Activated CD4-positive, alpha-beta T cell treated with anti-CD3 and anti-CD28 coated beads, Interleukin-2, amount 10 ng/mL, durations not matched to agents 24 days and 14 days (primary cell): ENCODE measurements around the gene DIP2B. TPM values are rescaled to one million over a fixed set of nuclear protein-coding genes. Genes with fewer than 3 reads are reported as not detected.
A peak's percentile ranks its signal among the peaks of the same experiment; 100 is the strongest.

Source experiments
- DNase-seq: peaks from one replicate; pipeline ENCODE4 v3.0.0; 2022
- H3K27ac Mint-ChIP-seq: one replicate; pipeline ENCODE4 v1.8.0; 2022; ENCODE audit warnings: mild to moderate bottlenecking, mixed read lengths
- H3K27me3 Mint-ChIP-seq: one replicate; pipeline ENCODE4 v1.8.0; 2022; ENCODE audit warnings: mixed read lengths
- H3K36me3 Mint-ChIP-seq: one replicate; pipeline ENCODE4 v1.8.0; 2022; ENCODE audit warnings: low read depth, mild to moderate bottlenecking, mixed read lengths
- H3K4me1 Mint-ChIP-seq: one replicate; pipeline ENCODE4 v1.8.0; 2021; ENCODE audit warnings: mixed read lengths
- H3K4me3 Mint-ChIP-seq: one replicate; pipeline ENCODE4 v1.8.0; 2022; ENCODE audit warnings: mild to moderate bottlenecking, moderate library complexity, mixed read lengths
- H3K9me3 Mint-ChIP-seq: one replicate; pipeline ENCODE4 v1.8.0; 2021; ENCODE audit warnings: mixed read lengths
- intact Hi-C: fragments of 100-400 bp; cut with micrococcal nuclease; formaldehyde crosslinking; loops from one replicate; pipeline ENCODE4 v1.15.1; 2023
- total RNA-seq: library from RNA; stranded (reverse); gene quantifications from 2 replicates; pipeline ENCODE4 v1.2.3, GENCODE V29; 2022

Gene DIP2B
- total RNA-seq, 1 donor from 2014 or later: 29.4 TPM

- intact Hi-C loops: no loop called here
- Mint-ChIP-seq H3K27ac (no peak overlapping the region), H3K4me1 (no peaks in the 10 kb centered on the region), H3K9me3 (no peaks in the 10 kb centered on the region), H3K27me3 (no peaks in the 10 kb centered on the region), H3K4me3 (no peak overlapping the region), H3K36me3 (peaks cover 44% of the 10 kb centered on the region)
- DNase-seq: no peak
Observed at GRCh38 chr12:50706606-50707005, 201.8 kb downstream of the DIP2B start.

DNA sequence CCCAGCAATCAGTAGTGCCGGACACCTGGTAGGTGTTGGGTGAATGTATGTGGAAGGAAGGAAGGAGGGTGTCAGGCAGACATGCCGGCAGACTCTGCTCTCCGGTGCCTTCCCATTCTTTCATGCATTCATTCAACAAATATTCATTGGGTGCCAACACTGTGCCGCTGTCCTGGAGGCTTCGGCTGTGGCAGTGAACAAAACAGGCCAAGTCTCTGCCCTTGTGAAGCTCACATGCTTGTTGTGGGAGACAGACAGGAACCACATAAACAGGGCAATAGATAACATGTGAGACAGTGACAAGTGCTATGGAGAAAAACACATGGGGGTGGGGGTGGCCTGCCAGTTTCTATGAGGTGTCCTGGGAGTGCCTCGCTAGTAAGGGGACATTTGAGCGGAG, 202.6 kb downstream of the DIP2B start:
- Mint-ChIP-seq H3K4me1 (no peaks in the 10 kb centered on the region), H3K9me3 (no peaks in the 10 kb centered on the region), H3K4me3 (no peak overlapping the region), H3K36me3 (peaks cover 49% of the 10 kb centered on the region), H3K27ac (no peak overlapping the region), H3K27me3 (no peaks in the 10 kb centered on the region)
- no peak for DNase-seq
- intact Hi-C loops: no loop called here

DNA sequence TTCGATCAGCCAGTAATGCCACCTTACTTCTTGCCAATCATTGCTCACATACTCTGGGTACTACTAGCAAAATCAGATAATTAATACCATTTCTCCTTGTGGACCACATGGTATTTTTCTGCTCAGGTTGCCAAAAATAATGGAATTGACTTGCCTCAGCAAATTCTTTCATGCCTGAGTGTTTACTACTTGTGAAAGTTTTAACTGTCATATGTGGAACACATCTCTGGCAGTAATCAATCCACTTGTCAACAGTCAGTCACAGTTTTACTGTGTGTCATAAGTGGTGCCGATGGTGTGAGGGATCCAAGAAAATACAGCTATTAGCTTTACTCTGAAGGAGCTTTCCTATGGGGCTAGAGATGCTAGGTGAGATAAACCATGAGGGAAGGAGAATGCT, 203.8 kb downstream of the DIP2B start:
- intact Hi-C loops: no loop called here
- H3K4me3 Mint-ChIP-seq: no peak overlapping the region
- H3K9me3 Mint-ChIP-seq: no peaks in the 10 kb centered on the region
- no peaks in the 10 kb centered on the region for H3K4me1 Mint-ChIP-seq
- H3K27me3 Mint-ChIP-seq: no peaks in the 10 kb centered on the region
- H3K27ac Mint-ChIP-seq: no peak overlapping the region
- DNase-seq: no peak
- peaks cover 51% of the 10 kb centered on the region for H3K36me3 Mint-ChIP-seq

DNA sequence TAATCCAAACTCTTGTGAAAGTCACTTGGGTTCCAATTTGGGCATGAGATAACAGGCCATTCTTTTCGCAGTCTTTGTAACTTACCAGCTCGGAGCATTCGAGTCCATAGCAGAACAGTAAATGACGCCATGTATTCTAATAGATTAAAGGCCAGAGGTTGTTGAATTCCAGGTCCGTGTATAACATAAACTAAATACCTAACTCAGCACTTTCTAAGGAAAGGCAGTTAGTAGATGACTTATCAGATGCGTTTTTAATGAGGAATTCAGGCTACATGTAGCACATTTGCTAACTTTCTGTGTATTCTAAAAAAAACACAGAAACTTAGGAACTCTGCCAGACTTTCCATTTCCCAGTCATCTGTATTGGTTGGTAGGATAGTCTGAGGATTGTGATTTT, 206.3 kb downstream of the DIP2B start:
- H3K27ac Mint-ChIP-seq: no peak overlapping the region
- DNase-seq: no peak
- H3K4me1 Mint-ChIP-seq: no peaks in the 10 kb centered on the region
- H3K27me3 Mint-ChIP-seq: no peaks in the 10 kb centered on the region
- intact Hi-C loops: no loop called here
- H3K9me3 Mint-ChIP-seq: no peaks in the 10 kb centered on the region
- peaks cover 48% of the 10 kb centered on the region for H3K36me3 Mint-ChIP-seq
- no peak overlapping the region for H3K4me3 Mint-ChIP-seq

GRCh38 chr12:50715174-50715573, 210.4 kb downstream of the DIP2B start:
- H3K27ac Mint-ChIP-seq: no peak overlapping the region

GRCh38 chr12:50718760-50719159, 214.0 kb downstream of the DIP2B start:
- no peak for DNase-seq
- Mint-ChIP-seq H3K9me3 (no peaks in the 10 kb centered on the region), H3K27ac (no peak overlapping the region), H3K4me3 (no peak overlapping the region), H3K36me3 (peaks cover 51% of the 10 kb centered on the region), H3K27me3 (no peaks in the 10 kb centered on the region), H3K4me1 (no peaks in the 10 kb centered on the region)
- intact Hi-C loops: no loop called here

More at GRCh38 chr12:50715174-50715573, 210.4 kb downstream of the DIP2B start:
- intact Hi-C loops: no loop called here
- Mint-ChIP-seq H3K4me1 (no peaks in the 10 kb centered on the region), H3K36me3 (peaks cover 46% of the 10 kb centered on the region), H3K4me3 (no peak overlapping the region), H3K27me3 (no peaks in the 10 kb centered on the region), H3K9me3 (no peaks in the 10 kb centered on the region)
- DNase-seq: no peak

DNA sequence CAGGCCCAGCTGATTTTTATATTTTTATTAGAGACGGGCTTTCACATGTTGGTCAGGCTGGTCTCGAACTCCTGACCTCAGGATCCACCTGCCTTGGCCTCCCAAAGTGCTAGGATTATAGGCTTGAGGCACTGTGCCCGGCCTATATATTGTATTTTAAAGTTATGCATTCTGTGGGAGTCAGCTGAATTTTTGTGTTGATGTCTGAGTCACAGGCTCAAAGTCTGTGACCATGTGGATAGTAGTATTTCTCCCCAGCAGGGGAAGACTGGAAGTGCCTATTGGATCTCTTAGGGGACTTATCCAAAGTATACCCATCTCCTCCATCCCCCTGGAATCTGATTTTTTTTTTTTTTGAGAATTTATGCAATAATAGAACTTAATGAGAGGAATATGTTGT, 215.3 kb downstream of the DIP2B start:
- Mint-ChIP-seq H3K36me3 (peaks cover 55% of the 10 kb centered on the region), H3K9me3 (no peaks in the 10 kb centered on the region), H3K27ac (no peak overlapping the region), H3K4me1 (no peaks in the 10 kb centered on the region), H3K27me3 (no peaks in the 10 kb centered on the region), H3K4me3 (no peak overlapping the region)
- intact Hi-C loops: no loop called here
- no peak for DNase-seq

- H3K27me3 Mint-ChIP-seq: no peaks in the 10 kb centered on the region
- no peaks in the 10 kb centered on the region for H3K4me1 Mint-ChIP-seq
- H3K27ac Mint-ChIP-seq: peak overlapping the region; percentile 15
- intact Hi-C loops: no loop called here
- peaks cover 54% of the 10 kb centered on the region for H3K36me3 Mint-ChIP-seq
- H3K9me3 Mint-ChIP-seq: no peaks in the 10 kb centered on the region
- H3K4me3 Mint-ChIP-seq: no peak overlapping the region
- DNase-seq: no peak
Observed at GRCh38 chr12:50720501-50720900, 215.7 kb downstream of the DIP2B start.

DNA sequence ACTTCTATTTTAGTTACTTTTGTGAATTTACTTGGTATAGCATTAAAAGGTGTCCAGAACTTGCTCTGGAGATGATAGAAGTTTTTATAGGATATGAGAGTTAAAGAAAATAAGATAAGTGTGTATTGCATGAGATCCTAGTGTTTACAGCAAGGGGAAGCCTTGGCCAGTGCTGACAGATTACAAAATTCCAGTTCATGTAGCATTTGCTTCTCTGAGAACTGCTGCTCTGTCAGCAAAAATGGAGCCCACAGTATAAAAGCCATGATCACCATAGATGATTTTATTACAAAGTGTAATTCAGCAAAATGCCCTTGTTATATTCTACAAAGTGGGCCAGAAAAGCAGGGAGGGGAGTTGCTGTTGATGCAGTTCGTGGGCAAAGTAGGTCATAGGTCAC, 219.1 kb downstream of the DIP2B start:
- H3K9me3 Mint-ChIP-seq: no peaks in the 10 kb centered on the region
- H3K4me1 Mint-ChIP-seq: no peaks in the 10 kb centered on the region
- DNase-seq: no peak
- H3K27me3 Mint-ChIP-seq: no peaks in the 10 kb centered on the region
- intact Hi-C loops: no loop called here
- no peak overlapping the region for H3K27ac Mint-ChIP-seq
- H3K4me3 Mint-ChIP-seq: no peak overlapping the region
- peaks cover 49% of the 10 kb centered on the region for H3K36me3 Mint-ChIP-seq

- H3K9me3 Mint-ChIP-seq: no peaks in the 10 kb centered on the region
- H3K27ac Mint-ChIP-seq: no peak overlapping the region
- no peaks in the 10 kb centered on the region for H3K27me3 Mint-ChIP-seq
- no peak for DNase-seq
- no peaks in the 10 kb centered on the region for H3K4me1 Mint-ChIP-seq
- intact Hi-C loops: no loop called here
- H3K36me3 Mint-ChIP-seq: peaks cover 54% of the 10 kb centered on the region
- H3K4me3 Mint-ChIP-seq: no peak overlapping the region
Observed at GRCh38 chr12:50725011-50725942, 220.5 kb downstream of the DIP2B start.

- Mint-ChIP-seq H3K4me1 (no peaks in the 10 kb centered on the region), H3K36me3 (peaks cover 62% of the 10 kb centered on the region), H3K4me3 (no peak overlapping the region), H3K27ac (no peak overlapping the region), H3K9me3 (no peaks in the 10 kb centered on the region), H3K27me3 (no peaks in the 10 kb centered on the region)
- DNase-seq: no peak
- intact Hi-C loops: no loop called here
Observed at GRCh38 chr12:50727466-50727865, 222.7 kb downstream of the DIP2B start.

DNA sequence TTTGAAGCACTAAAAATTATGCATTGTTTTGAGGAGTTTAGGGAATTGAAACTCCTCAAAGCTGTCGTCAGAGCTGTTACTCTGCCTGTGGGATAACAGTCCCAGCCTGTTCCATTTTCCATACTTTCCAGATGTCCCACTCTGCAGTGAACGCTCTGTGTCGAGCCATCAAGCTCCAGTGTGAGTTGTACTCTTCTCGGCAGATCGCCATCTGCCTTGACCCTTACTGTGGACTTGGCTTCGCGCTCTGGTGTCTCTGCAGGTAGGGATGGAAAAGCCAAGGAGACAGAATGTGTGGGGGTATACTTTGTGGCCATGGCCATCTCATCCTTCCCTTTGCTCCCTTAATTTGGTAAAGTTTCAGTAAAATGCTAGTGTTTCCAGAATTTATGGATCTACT, 223.6 kb downstream of the DIP2B start:
- Mint-ChIP-seq H3K36me3 (peaks cover 60% of the 10 kb centered on the region), H3K27me3 (no peaks in the 10 kb centered on the region), H3K4me1 (no peaks in the 10 kb centered on the region), H3K4me3 (no peak overlapping the region), H3K27ac (no peak overlapping the region), H3K9me3 (no peaks in the 10 kb centered on the region)
- intact Hi-C loops: no loop called here
- no peak for DNase-seq

GRCh38 chr12:50728841-50729240, 224.1 kb downstream of the DIP2B start:
- intact Hi-C loops: no loop called here

GRCh38 chr12:50732591-50732990, 227.8 kb downstream of the DIP2B start:
- H3K27ac Mint-ChIP-seq: no peak overlapping the region
- H3K27me3 Mint-ChIP-seq: no peaks in the 10 kb centered on the region
- DNase-seq: no peak
- H3K36me3 Mint-ChIP-seq: peaks cover 55% of the 10 kb centered on the region
- H3K9me3 Mint-ChIP-seq: no peaks in the 10 kb centered on the region
- H3K4me3 Mint-ChIP-seq: no peak overlapping the region
- intact Hi-C loops: no loop called here
- H3K4me1 Mint-ChIP-seq: no peaks in the 10 kb centered on the region

More at GRCh38 chr12:50728841-50729240, 224.1 kb downstream of the DIP2B start:
- DNase-seq: no peak
- Mint-ChIP-seq H3K36me3 (peaks cover 56% of the 10 kb centered on the region), H3K27me3 (no peaks in the 10 kb centered on the region), H3K27ac (no peak overlapping the region), H3K9me3 (no peaks in the 10 kb centered on the region), H3K4me3 (no peak overlapping the region), H3K4me1 (no peaks in the 10 kb centered on the region)

GRCh38 chr12:50733706-50734105, 228.9 kb downstream of the DIP2B start:
- Mint-ChIP-seq H3K27me3 (no peaks in the 10 kb centered on the region), H3K4me3 (no peak overlapping the region), H3K27ac (no peak overlapping the region), H3K4me1 (no peaks in the 10 kb centered on the region), H3K9me3 (no peaks in the 10 kb centered on the region), H3K36me3 (peaks cover 53% of the 10 kb centered on the region)
- DNase-seq: no peak
- intact Hi-C loops: loop anchor here (2.0 kb wide), 1 partner anchor 229 kb away; the partner anchor contains the start of gene DIP2B
